GM10266 (cell line): ENCODE results near the gene SMIM10L1.

Source experiments
- DNase-seq: peaks from one replicate; pipeline ENCODE4 v3.0.0; 2012; ENCODE audit errors: extremely low spot score
- CTCF ChIP-seq: IDR thresholded peaks from 2 replicates; pipeline ENCODE4 v1.5.1; 2012; ENCODE audit warnings: mild to moderate bottlenecking, low read depth; ENCODE audit not compliant: control insufficient read depth, insufficient read depth; ENCODE audit errors: missing control alignments

SMIM10L1 gene

DNA sequence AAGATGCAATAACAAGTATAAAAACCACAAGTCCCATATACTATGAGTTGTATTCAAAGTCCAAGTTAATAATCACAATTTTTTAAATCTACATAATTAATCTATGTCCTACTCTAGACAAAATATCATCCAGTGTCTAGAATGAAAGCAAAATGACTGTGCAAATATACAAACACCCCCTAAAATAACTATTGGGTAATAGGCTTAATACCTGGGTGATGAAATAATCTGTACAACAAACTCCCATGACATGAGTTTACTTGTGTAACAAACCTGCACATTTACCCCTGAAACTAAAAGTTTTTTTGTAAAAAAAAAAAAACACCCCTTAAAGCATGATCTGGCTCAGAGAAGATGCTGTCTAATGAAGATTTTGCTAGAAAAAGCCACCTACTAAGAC, 11.5 kb downstream of the SMIM10L1 start:
- TF ChIP-seq CTCF = no peak
- DNase-seq = no peak

- no peak for DNase-seq
- no peak for TF ChIP-seq CTCF
These were observed 12.0 kb downstream of the SMIM10L1 start for GRCh38 chr12:11183011-11183410.

DNA sequence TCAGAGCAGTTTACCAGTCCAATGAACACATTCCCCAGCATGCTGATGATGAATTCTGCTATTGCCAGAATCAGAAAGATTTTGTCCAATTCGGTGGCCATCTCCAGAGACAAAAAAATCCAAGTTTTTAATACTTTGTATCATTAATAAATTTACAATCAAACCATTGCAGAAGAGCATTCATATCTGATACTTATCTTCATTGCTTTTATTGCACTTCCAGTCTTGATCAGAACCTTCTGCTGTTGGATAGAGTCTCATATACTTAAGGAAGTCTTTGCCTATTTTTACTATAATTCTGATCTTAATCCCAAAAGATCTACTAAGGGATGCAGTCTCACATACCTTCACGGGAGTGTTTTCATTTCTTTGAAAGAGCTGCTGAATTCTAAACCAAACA, 15.8 kb downstream of the SMIM10L1 start, which contains the start of gene TAS2R42:
TAS2R42 (minus strand) TSS at position 101 of the 400 bp plus-strand sequence; CDS start at position 101, 0 bp downstream.
- no peak for DNase-seq
- no peak for TF ChIP-seq CTCF

GRCh38 chr12:11202811-11203210, 31.8 kb downstream of the SMIM10L1 start:
- no peak for TF ChIP-seq CTCF

GRCh38 chr12:11204173-11204572, 33.2 kb downstream of the SMIM10L1 start:
- no peak for DNase-seq
- TF ChIP-seq CTCF = no peak

More at GRCh38 chr12:11202811-11203210, 31.8 kb downstream of the SMIM10L1 start:
- DNase-seq = no peak

DNA sequence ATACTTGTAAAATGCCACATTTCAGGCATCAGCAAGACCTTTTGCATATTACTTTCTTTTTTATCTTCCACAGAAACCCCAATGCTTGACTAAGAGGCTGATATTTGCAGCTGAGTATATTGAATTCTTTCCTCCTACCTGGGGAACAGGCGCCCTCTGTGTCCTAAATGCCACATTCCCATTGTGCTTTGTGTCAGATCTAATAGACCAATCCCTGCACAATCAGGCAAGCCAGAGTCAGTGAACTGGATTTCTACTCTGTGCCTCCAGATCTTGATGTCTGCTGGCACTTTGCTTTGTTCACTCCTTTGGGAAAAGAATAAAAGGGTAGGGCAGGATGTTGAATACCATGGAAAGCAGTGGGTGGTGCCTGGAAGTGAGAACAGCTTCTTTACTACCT, 38.1 kb downstream of the SMIM10L1 start:
- DNase-seq = no peak
- TF ChIP-seq CTCF = no peak
